Measurements from ENCODE around the gene NAPB.

The NAPB gene

DNA sequence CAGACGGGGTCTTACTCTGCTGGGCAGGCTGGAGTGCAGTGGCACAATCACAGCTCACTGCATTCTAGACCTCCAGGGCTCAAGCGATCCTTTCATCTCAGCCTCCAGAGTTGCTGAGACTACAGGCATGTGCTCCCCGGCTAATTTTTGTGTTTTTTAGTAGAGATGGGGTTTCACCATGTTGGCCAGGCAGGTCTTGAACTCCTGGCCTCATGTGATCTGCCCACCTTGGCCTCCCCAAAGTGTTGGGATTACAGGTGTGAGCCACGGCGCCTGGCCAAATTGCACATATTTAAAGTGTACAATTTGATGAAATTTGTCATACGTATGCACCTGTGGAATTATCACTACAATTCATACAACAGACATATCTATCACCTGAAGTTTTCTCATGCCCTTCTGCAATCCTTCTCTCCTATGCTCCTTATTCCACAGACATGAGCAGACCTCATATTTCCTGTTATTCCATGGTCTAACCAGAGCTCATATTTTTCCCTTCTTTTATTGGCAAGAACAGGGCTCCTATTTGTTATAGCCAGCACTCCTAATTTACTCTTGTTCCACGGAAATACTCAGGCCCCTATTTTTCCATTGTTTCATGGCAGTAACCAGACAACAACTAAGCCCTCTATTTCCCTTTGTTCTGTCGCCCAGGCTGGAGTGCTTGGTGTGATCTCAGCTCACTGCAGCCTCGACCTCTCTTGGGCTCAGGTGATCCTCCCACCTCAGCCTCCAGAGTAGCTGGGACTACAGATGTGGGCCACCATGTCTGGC is 16.0 kb upstream of the NAPB start:
- no peak for DNase-seq

DNA sequence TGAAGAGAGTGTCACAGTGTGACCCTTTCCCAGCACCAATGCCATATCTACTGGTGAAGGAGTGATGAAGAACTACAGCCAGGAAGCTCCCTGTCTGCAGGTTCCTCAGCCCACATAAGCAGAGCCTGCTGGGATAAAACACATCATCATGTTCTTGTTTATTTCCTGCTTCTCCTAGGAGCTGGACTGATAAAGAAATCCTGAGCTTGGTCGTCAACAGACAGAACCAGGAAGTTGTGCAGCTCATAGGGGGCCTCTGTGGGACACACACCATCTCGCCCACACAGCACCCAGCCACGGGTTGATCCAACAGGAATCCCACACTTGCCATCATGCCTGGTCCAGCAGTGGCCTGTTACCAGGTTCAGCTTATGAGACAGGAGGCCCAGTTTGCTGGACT is 15.4 kb upstream of the NAPB start:
- DNase-seq: no peak

DNA sequence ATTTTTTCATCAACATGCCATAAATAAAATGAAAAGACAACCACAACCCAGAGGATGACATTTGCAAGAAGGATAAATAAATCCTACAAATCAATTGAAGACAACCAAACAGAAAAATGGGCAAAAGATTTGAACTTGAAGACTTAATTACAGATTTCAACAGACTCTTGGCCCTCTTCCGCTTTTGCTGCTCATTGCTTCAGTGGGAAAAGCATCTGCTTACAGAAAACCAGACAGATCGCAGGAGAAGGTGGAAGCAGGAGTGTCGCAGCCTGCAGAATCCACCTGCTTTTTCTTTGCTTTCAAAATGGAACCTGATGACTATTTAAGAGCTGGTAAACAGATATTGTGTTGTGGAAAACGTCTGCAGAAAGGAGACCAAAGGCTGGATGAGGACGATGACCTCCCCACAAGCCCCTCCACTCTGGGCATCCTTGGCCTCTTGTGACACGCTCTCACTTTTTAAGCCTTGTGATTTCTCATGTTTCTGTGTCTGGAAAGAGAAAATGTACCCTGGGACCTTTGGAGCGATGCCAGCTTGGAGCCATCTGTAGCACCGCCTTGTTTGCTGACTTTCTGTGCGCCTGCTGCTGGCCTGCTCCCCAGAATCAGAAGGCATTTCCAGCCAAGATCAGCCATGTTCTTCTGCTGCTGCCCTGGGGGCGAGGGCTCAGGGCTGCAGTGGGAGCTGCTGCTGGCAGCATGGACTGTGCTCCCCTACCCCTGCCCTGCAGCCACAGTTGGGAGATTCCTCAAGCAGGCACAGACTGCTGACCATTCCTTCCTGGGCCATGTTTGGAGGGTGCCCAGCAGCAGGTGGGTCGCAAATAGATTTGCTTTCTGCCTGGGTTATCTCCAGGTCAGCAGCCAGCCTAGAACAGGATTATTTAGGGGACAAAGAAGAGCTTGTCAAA is 14.6 kb upstream of the NAPB start:
- DNase-seq: peak; percentile 40

DNA sequence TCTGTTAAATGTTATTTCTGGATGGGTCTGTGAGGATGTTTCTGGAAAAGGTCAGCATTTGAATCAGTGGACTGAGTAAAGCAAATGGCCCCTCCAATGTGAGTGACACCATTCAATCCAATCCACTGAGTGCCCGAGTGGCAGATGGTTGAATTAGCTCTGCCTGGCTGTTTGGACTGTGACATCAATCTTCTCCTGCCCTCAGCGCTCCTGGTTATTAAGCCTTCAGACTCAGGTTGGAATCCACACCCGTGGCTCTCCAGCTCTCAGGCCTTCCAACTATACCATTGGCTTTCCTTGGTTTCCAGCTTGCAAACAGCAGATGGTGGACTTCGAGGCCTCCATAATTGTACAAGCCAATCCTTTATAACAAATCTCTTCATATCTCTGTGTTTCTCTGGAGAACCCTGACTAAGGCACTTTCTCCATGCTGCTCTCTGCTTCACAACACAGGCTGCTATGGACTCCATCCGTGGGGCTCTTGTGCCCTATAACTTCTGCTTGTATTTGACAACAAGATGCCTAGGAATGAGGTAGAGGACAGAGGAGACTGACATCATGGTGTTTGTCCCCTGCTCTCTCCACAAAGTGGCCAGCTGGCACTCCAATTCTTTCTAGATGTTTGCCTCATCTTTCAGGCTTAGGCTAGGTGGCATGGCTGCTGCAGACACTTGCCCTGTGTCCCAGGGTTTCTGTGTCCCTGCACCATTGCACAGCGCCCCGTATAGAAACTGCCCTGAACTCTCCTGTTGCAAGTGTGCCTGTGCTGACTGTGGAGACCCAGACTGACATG is 13.4 kb upstream of the NAPB start:
- no peak for DNase-seq

DNA sequence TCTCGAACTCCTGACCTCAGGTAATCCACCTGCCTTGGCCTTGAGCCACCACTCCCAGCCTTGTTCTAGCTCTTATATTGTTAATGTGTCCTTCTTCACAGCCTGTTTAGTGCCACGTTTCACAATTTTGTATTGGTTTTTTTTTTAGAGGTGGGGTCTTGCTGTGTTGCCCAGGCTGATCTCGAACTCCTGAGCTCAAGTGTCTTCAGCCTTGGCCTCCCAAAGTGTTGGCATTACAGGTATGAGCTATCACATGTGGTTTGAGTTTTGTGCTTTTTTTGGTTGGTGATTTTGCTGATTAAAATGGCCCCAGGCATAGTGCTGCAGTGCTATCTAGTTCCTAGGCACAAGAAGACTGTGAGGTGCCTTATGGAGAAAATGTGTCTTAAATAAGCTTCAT is 12.3 kb upstream of the NAPB start:
- DNase-seq: no peak

DNA sequence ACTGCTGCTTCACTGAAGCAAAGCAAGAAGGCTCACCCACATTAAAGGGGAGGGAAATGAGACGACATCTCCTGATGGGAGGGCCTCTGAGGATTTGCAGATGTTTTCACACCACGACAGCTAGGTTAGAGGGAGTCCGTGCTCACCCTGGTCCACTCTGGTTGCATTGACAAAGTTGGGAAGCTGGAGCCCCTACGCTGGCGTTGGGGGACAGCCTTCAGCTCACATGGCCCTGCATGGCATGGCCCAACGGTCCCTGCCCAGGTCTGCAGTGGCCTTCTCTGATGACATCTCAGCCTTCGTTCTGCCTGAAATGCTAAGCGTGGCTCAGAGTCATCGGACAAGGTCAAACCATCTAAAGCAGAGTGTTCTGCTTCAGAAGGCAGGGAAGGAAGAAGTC is 3.8 kb upstream of the NAPB start:
- no peak for DNase-seq

DNA sequence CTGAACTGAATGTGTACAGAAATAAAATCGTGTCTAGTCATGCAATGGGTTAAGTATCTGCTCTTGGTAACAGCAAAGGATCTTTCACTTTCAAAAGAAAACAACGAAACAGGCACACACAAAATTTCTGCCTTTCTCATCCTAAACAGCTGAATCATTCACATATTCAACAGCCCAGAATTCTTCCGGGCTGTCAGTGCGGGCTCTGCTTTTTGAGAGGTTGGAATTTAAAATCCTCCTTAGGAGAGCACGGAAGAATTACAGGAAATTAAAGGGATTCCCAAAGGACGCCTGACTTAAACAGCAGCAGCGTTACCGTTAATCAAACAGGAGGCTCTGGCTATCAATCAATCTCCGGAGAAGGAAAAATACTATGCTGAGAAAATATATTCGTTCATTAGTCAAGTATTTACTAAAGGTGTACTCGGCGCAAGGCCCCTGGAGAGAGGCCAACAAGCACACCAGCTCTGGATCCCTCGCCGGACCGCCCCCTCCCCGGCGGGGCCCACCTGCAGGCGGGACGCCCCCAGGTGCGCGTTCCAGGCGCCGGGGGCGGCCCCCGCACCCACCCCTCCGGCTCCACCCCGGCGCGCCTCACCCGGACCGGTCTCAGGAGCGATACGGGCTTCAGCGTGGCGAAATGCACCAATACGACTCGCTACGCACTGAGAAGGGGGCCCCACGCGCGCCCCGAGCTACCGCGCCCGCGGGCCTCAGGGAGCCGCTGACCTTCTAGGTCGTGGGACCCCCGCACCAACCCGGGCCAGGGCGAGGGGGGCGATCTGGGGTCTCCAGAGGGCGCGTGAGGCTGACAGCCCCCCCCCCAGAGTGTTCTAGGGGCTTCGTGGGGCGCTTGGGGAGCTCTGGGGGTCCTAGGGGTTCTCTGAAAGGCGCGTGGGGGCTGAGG is 1.0 kb downstream of the NAPB start:
- DNase-seq: peak; percentile 48

DNA sequence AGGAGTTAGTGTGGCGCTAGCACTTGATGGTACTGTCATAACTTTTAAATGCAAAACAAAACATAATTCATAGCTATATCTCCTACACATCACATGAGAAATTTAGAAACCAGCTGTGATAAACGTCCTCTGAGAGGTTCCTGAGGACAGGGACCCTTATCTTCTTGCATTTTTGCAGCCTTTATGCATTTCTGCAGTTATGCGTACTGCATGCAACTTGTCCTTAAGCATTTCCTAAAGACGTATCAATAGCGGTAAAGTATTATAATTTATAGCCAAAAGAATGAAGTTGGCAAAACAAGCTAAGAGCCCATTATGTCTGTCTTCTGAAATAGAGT is 1.7 kb downstream of the NAPB start:
- DNase-seq: no peak

DNA sequence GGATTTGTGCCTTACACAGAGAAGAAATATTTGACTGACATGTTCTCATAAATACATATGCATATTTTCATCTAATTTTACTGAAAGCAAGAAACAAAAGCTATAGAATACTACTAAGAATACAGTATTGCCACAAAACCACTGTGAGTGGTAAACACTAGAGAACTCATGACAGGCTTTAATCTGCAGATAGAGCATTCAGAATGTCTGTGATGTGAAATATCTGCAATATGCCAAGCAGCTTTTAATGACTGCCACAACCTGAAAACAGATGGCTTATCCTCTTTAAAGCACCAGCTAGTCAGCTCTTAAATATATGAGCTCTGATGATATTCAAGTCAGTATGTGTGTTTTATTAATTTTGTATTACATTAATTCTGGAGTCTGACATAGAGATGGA is 3.4 kb downstream of the NAPB start:
- DNase-seq: no peak

DNA sequence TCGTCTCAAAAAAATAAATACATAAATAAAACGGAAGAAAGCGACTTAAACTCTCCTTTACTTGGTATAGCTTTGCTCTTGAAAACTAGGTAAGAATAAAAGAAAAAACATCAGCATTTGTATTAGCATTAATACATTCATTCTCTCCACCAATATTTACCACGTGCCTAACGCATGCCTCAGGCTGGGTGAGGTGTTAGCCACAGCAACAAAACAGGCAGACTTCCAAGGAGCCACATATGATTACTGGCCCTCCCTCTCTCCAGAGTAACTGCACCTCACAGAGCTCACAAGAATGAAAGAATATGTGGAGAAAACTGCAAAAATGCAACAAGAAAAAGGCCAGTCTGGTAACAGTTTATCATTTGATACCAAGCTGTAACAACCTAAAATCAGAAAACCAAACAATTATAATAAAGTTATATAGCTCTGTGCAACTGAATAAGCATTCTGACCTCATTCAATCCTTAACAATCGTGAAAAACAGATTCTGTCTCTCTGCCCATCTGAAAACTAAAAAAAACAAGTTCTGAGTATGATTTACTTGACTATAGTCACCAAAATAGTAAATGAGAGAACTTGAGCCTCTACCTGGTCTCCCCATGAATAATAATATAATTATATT is 5.2 kb downstream of the NAPB start:
- no peak for DNase-seq

DNA sequence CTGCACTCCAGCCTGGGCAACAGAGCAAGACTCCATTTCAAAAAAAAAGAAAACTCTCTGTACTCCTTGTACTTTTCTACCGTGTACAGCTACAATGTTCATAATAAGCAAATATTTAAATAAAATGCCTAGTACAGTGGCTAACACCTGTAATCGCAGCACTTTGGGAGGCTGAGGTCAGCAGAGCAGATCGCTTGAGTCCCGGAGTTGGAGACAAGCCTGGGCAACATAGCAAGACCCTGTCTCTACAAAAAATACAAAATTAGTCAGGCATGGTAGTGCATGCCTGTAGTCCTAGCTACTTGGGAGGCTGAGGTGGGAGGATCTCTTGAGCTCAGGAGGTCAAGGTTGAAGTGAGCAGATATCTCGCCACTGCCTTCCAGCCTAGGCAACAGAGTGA is 5.7 kb downstream of the NAPB start:
- no peak for DNase-seq

DNA sequence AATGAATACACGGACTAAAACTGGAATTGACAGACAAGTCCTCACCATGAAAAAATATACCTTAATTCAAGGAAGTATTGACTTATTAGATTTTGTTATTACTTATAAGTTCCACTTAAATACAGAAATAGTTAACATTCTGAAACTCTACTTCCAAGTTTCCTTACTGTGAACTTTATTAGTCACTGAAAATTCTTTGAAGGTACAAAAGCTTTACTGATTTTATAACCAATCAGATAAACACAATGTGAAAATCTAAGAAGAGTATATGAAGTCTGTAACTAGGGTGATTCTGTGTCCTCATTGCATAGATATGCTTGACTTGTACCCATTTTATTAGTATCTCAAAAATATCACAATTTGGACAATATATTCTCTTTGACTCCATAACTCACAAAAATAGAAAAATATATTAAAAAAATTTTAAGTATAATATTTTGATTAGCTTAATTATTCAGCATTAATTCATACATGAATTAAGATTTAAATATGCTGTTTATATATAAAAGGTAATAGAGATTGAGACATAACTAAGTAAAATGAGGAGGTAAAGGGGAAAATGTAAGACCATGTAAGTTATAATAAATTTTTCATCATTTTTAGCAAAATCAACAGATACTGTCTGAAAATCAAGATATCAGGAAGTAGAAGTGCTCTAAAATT is 6.6 kb downstream of the NAPB start:
- no peak for DNase-seq

DNA sequence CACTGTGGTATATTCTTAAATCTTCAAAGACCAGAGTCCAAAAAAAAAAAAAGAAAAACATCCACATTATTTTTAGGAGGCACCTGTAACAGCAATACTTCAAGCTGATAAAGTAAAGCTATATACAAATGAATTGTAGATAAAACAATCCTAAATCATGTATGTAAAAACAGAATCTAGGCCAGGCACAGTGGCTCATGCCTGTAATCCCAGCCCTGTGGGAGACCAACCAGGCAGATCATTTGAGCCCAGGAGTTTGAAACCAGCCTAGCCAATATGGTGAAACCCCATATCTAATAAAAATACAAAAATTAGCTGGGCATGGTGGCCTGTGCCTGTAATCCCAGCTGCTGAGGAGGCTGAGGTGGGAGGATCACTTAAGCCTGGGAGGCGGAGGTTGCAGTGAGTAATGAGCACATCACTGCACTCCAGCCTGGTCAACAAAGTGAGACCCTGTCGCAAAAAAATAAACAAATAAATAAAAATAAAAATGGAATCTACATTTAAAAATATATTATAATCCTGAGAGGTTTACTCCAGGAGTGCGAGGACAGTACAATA is 7.3 kb downstream of the NAPB start:
- no peak for DNase-seq

DNA sequence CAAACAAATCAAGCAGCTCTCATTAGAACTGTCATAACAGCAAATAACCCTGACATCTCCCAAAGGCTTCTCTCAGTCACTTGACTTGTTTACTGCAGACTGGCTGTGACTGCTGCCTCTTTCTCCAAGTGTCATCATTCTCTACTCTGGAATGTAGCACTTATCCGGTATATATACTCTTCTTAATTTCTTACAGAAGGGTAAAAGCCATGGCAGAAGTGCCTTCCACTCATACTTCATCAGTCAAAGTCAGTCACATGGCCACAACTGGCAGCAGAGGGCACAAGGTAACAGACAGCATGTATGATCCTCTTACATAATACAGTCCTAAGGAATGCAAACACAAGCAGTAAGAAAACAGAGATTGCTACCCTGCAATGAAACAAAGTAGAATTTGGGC is 9.3 kb downstream of the NAPB start:
- DNase-seq: no peak

DNA sequence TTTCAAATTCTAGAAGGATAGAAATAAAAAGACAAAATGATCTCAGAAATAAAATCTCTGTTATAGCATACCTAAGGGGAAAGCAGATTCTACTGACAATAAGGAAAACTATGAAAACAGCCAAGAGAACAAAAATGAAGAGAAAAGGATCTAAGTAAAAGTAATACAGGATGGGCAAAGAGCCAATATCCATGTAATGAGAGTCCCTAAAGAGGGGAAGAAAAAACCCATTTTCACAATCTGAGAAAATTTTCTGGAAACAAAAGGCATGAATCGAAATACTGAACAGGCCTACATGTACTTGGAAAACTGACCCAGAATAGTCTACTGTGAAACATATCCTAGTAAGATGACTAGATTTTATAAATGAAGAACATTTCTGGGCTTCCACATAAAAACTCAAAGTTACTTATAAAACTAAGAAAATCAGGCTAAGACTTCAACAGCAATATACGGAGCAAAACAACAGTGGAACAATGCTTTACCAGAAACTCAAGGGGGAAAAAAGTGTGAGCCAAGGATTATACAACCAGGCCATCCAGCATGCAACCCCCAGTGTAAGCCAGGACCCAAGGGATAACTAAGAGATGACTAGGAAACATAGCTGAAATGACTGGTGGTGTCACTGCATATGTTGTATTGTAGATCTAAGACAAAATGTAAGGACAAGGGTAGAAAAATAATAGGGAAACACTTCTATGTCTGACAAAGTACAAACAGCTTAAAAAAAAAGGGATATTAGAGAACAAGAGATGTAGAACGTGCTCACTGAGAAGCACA is 10.2 kb downstream of the NAPB start:
- DNase-seq: no peak

DNA sequence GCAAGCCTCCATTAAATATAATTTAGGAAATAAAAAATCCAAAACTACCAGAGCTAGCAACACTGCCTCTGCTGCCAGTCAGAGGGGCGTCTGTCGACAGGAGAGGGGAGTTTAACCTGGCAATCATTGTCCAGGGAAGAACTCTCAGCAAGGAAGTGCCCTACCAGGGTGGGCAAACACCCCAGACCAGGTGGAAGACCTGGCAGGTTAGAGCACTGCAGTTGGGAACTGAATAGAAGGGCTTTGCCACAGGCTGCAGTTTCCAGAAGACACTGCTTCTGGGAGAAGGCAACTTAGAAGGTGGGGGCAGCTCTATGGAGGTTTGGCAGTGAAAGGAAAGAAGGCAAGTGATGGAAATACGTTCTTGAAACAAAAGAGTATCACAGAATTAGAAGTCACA is 11.5 kb downstream of the NAPB start:
- no peak for DNase-seq

DNA sequence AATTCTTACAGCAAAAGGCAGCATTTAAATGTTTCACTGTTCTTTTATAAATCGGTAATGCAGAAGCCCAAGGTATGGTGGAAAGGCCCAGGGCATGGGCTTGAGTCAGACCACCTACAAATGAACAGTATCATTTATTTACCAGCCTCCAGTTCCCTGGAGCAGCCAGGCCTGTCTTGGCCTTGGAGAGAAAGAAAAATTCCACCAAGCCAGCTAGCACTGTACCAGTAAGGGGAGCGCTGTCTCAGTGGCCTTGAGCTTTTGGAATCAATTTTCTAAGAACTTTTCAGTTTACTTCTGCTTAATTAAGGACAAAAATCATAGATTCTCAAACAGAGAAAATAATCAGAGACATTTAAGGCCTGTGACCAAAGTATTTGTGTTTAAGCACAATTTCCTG is 12.3 kb downstream of the NAPB start:
- DNase-seq: no peak

DNA sequence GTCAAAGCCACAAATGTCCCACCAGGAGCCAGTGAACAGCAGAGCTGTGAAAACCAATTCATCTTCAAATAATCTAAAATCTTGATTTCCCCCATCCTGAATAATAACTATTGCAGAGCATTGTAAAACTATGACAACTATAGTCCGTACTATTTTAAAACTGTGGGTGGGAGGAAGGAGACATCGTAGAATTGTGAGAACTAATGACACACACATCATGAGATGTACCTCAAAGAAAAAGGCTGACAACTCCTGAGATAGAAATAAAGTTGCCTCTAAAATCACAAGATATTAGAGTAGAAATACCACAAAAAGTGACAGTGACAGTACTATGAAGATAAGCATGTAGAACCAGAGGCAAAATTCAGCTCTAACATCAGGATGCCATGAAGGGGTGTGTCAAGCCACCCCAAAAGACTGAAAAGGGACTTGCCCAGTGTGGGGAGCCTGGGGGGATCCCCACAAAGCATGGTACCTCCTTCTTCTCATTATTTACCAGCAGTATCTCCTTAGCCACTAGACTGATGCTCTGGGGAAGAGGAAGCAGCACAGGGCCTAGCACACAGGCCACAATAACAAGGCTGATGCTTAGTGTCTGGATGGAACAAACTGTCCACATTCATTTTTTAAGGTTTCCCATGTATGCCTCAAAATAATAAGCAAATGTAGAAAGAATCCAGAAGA is 13.4 kb downstream of the NAPB start:
- no peak for DNase-seq

DNA sequence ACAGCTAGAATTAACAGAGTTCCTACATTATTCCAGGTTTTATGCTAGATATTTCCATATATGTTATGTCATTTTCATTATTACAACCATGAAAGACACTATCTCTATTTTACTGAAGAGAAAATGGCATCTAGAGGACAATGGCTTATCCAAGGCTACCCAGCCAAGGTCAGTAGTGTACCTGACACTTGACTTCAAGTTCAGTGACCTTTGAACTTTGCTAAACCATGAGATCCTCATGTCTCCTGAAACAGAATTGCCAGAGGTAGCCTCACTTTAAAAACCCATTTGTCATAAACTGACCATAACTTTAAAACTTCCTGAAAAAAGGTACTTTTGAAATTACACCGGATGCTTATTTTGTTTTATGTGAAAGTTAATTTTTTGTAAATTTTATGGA is 14.4 kb downstream of the NAPB start:
- DNase-seq: no peak

DNA sequence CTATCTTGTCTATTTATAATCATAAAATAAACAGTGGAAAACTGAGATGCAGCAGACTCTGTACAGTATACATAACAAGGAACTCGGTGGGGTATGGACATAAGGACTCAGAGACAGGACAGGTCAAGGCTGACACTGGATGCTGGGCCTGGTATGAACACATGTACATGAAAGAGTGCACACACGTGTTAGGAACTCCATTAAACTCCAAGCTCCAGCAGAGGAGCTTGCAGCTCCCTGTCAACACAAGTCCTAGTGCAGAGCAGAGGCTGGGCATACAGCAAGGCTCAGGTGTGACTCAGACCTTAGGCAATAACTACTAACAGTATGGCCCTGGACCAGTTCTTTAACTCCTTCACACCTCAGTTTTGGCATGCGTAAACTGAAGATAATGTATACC is 17.1 kb downstream of the NAPB start:
- DNase-seq: no peak
